Measurements from ENCODE around the gene ASXL2. TPM values are rescaled to one million over a fixed set of nuclear protein-coding genes. Genes with fewer than 3 reads are reported as not detected.

ASXL2 gene
- total RNA-seq, 1 donor, result 22.0 TPM

GRCh38 chr2:25756536-25756935 lies 121.8 kb downstream of the ASXL2 start:
- no peak for DNase-seq (ENCODE audit: low read depth)
- no peak for TF ChIP-seq CTCF (IDR thresholded peaks at IDR 0.05; ENCODE audit: insufficient read depth, low read length)
- H3K4me3 ChIP-seq (ENCODE audit: low read depth, low read length), result no peak overlapping the region

GRCh38 chr2:25749676-25750075 lies 128.6 kb downstream of the ASXL2 start:
- DNase-seq (ENCODE audit: low read depth), result no peak
- no peak for TF ChIP-seq CTCF (IDR thresholded peaks at IDR 0.05; ENCODE audit: insufficient read depth, low read length)
- H3K4me3 ChIP-seq (ENCODE audit: low read depth, low read length), result no peak overlapping the region

DNA sequence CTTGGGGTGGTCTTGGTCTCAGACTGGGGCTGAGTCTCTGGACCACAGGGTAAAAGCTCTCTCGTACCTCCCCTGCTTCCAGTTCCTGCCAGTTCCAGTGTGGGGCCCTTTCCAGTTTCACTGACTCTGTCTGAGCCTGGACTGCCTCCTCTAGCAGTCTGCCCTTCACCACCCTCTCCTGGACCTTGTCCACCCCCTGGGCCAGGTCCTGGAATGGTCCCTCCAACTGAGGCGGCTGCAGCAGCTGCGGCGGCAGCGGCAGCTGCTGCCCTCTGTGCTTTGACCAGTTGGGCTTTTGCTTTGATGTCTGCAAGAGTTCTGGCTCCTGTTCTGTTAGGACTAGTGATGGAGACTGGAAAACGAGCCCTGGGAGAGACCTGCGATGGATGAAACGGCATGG lies 134.2 kb downstream of the ASXL2 start:
- no peak overlapping the region for H3K4me3 ChIP-seq (ENCODE audit: low read depth, low read length)
- TF ChIP-seq CTCF (IDR thresholded peaks at IDR 0.05; ENCODE audit: insufficient read depth, low read length), result no peak
- no peak for DNase-seq (ENCODE audit: low read depth)

DNA sequence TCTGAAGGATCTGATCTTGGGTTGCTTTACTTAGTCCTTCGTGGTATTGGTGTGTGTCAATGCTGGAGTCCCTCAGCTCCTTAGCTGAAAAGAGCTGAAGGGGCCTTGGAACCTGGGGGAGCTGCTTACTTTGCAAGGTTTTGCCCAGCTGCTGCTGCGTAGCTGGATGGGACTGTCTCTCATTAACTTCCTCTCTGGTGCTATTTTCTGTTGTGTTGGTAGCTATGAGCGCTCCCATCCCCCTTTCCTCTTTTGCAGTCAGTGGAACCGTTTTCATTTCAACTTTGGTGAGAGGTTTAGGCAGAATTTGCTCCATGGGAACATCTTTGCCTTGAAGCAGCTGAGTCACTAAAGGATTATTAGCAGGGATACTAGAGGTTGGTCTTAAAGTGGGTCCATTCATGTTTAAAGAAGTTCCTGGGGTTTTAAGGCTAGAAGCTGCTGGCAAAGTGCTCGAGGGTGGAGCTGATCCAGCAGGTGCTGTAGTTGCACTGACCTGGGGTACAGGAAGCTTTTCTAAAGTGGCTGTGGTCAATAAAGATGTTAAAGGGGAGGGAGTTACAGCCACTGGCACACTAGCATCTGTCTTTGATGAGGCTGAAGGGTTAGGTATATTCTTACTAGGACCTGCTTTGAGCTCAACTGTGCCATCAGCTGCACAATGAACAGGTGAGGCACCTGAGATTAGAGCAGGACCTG lies 135.0 kb downstream of the ASXL2 start:
- TF ChIP-seq CTCF (IDR thresholded peaks at IDR 0.05; ENCODE audit: insufficient read depth, low read length), result no peak
- H3K4me3 ChIP-seq (ENCODE audit: low read depth, low read length), result no peak overlapping the region
- DNase-seq (ENCODE audit: low read depth), result no peak

DNA sequence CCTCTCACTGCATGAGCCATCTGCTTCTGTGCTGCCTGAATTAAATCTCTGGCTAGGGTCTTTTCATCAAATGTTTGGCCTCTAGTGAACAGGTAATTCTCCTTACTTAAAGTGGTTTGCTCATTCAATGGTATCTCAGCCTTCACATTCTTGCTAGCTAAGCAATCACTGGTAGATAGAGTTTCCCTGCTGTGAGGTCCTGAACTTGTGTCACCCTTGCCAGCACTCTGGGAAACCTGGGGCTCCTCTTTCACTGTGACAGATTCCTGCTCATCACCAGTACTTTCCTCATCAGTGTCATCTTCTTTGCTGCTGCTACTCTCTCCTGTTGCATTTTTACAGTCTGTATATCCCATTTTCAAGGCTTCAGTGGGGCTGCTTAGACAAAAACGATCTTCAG lies 135.8 kb downstream of the ASXL2 start:
- TF ChIP-seq CTCF (IDR thresholded peaks at IDR 0.05; ENCODE audit: insufficient read depth, low read length), result no peak
- no peak for DNase-seq (ENCODE audit: low read depth)
- H3K4me3 ChIP-seq (ENCODE audit: low read depth, low read length), result no peak overlapping the region

DNA sequence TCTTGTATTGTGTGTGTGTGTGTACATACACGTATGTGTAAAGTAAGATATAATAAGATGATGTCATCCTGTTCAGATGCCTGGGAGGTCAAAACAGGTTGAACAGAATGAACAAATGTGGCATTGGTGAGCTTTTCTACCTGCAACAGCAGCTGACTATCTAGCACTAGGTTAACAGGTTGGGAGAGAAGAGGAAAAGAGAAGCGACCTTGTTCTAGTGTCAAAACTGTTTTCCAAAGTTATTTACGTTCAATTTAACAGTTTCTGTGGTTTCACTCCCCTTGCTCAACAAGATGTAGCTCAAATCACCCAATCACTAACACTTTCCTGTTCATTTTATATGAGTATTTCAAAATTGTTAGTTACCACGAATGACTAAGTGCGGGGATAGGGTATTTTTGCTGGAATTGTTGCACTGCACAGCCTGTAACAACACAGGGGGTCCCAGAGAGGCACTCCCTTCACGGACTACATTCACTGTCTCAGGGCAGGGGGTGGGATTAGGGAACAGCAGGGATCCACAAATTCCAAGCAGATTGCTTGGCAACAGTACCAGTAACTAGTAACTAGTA lies 137.4 kb downstream of the ASXL2 start:
- TF ChIP-seq CTCF (IDR thresholded peaks at IDR 0.05; ENCODE audit: insufficient read depth, low read length), result no peak
- no peak overlapping the region for H3K4me3 ChIP-seq (ENCODE audit: low read depth, low read length)
- no peak for DNase-seq (ENCODE audit: low read depth)
